ENCODE results near the gene SPSB2. TPM values are rescaled to one million over a fixed set of nuclear protein-coding genes. Genes with fewer than 3 reads are reported as not detected.

Gene SPSB2
- total and polyA plus RNA-seq, 9 donors, result 0.38 to 14.7 (median 8.3) TPM

GRCh38 chr12:6854036-6854435 is 19.1 kb downstream of the SPSB2 start:
- no peak for DNase-seq
- no peaks in the 10 kb centered on the region for H3K27me3 ChIP-seq
- no peak overlapping the region for H3K27ac ChIP-seq
- intact Hi-C loops (cut with DNase I), result no loop called here
- H3K36me3 ChIP-seq, result no peaks in the 10 kb centered on the region
- 45 to 61% (median 51%) methylated on average over 6 of the region's 6 CpGs for WGBS, 3 donors
- H3K9me3 ChIP-seq, result no peaks in the 10 kb centered on the region
- TF ChIP-seq CTCF (IDR thresholded peaks at IDR 0.05), result no peak
- TF ChIP-seq EP300 (IDR thresholded peaks at IDR 0.05), result no peak
- no peak for TF ChIP-seq POLR2A (IDR thresholded peaks at IDR 0.05)
- H3K4me3 ChIP-seq, result no peak overlapping the region
- H3K4me1 ChIP-seq (ENCODE audit: insufficient read depth), result peaks cover 7% of the 10 kb centered on the region

GRCh38 chr12:6853626-6854025 is 19.5 kb downstream of the SPSB2 start:
- no peak overlapping the region for H3K4me3 ChIP-seq
- no peaks in the 10 kb centered on the region for H3K36me3 ChIP-seq
- no peak for TF ChIP-seq EP300 (IDR thresholded peaks at IDR 0.05)
- no peak for TF ChIP-seq POLR2A (IDR thresholded peaks at IDR 0.05)
- WGBS, 3 donors, result 13 to 26% (median 14%) methylated on average over 1 of the region's 1 CpG
- no peaks in the 10 kb centered on the region for H3K27me3 ChIP-seq
- peaks cover 7% of the 10 kb centered on the region for H3K4me1 ChIP-seq (ENCODE audit: insufficient read depth)
- DNase-seq, result no peak
- peak overlapping the region in 1 of 2 donors; percentile 42 for H3K27ac ChIP-seq
- no peaks in the 10 kb centered on the region for H3K9me3 ChIP-seq
- intact Hi-C loops (cut with DNase I), result no loop called here

GRCh38 chr12:6852651-6853354 is 20.3 kb downstream of the SPSB2 start:
- Histone ChIP-seq H3K4me1 (ENCODE audit: insufficient read depth) (peaks cover 7% of the 10 kb centered on the region), H3K9me3 (no peaks in the 10 kb centered on the region), H3K27ac (peak overlapping the region in 1 of 2 donors; percentile 42), H3K4me3 (peak overlapping the region; percentile 48), H3K36me3 (no peaks in the 10 kb centered on the region), H3K27me3 (no peaks in the 10 kb centered on the region)
- peak; percentile 43 to 64 (median 63) for DNase-seq
- 0 to 1% (median 1%) methylated on average over 18 of the region's 18 CpGs for WGBS, 3 donors
- no peak for TF ChIP-seq EP300 (IDR thresholded peaks at IDR 0.05)
- no peak for TF ChIP-seq CTCF (IDR thresholded peaks at IDR 0.05)
- TF ChIP-seq POLR2A (IDR thresholded peaks at IDR 0.05), result peak; percentile 15
- intact Hi-C loops (cut with DNase I), result no loop called here

DNA sequence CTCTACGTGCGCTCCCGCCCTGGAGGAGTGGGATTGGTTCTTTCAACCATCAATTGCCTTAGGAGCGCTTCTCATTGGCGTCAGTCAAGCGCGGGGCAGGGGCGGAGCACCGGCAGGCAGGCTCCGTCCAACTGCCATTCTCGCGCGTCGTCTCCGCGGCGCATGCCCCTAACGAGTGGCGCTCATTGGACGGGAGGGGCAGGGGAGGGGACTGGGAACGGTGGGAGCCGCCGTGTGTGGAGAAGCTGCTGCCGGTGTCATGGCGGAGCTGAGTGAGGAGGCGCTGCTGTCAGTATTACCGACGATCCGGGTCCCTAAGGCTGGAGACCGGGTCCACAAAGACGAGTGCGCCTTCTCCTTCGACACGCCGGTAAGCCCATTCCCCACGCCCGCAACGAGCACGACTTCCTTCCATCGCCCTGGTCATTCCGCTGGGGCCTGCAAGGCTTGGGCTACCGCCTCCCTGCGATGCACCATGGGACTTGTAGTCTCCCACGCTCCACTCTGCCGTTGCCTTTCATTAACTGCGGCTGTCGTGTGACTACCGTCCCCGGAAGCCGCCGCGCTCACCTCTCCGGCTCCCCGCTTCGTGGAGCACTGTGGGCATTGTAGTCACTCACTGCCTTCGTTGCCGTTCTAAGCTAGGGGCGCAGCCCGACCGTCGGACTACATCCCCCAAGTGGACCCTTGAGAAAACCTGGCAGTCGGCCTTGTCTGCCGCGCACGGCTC is 21.0 kb downstream of the SPSB2 start, which contains the start of gene USP5:
TSS of gene USP5 (plus strand) at position 230 of the 730 bp plus-strand sequence. CDS start at position 260, 30 bp downstream.
- Histone ChIP-seq H3K36me3 (no peaks in the 10 kb centered on the region), H3K4me1 (ENCODE audit: insufficient read depth) (peaks cover 7% of the 10 kb centered on the region), H3K27me3 (no peaks in the 10 kb centered on the region), H3K4me3 (peak within 1 kb of the TSS; percentile 72), H3K27ac (peak within 1 kb of the TSS; percentile 48 to 91), H3K9me3 (no peaks in the 10 kb centered on the region)
- intact Hi-C loops (cut with DNase I), result no loop called here
- peak; percentile 97 to 99 (median 98) for DNase-seq
- 0 to 1% (median 0%) methylated on average over 53 to 65 of the region's 65 CpGs for WGBS, 3 donors
- TF ChIP-seq CTCF (IDR thresholded peaks at IDR 0.05) (no peak), POLR2A (IDR thresholded peaks at IDR 0.05) (no peak), EP300 (IDR thresholded peaks at IDR 0.05) (no peak)
